ENCODE results near the gene AP5Z1.

- no peak for TF ChIP-seq CTCF (conservative IDR thresholded peaks at IDR 0.05 in 1 of 2, IDR thresholded peaks at IDR 0.05 in 1 of 2; ENCODE audit: extremely low read depth in 1 of 2, insufficient read depth in 1 of 2, low read depth in 1 of 2, low read length in 2 of 2)
- TF ChIP-seq EZH2 (IDR thresholded peaks at IDR 0.05; ENCODE audit: borderline replicate concordance, low read length): no peak
Observed at GRCh38 chr7:4807598-4808016, 32.2 kb downstream of the AP5Z1 start.
